HG03469 (cell line): ENCODE data around the gene NFKBIE.

Source experiments
- ATAC-seq: cut with Tn5 transposase; IDR thresholded peaks from one replicate; pipeline ENCODE4 v1.9.1; 2021; ENCODE audit warnings: mild to moderate bottlenecking, moderate library complexity, moderate number of reproducible peaks; ENCODE audit not compliant: unreplicated experiment

NFKBIE gene

DNA sequence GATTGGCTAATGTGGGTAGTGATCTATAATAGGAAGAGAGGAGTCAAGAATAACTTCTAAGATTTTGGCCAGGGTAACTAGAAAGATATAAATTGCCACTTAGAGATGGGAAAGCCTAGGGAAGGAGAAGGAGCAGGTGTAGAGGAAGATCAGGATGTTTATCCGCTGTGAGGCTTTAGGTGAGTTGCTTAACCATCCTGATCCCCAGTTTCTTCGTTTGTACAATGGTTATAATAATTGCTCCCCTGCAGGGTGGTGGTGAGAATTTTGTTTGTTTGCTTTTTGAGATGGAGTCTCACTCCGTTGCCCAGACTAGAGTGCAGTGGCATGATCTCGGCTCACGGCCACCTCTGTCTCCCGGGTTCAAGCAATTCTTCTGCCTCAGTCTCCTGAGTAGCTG is 51.0 kb downstream of the NFKBIE start:
- no peak for ATAC-seq

DNA sequence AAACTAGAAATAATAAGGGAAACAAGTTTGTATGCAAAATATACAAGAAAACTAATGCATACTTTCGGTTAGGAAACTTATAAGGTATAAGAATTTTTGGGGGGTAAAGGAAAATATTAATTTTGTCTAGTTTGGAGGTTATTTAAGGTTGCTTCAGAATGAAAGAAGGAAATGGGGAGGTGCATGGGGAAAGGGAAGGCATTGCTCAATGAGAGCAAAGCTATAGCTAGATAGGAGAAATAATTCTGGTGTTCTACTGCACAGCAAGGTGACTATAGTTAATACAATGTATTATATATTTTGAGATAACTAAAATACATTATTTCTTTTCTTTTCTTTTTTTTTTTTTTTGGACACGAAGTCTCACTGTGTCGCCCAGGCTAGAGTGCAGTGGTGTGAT is 54.1 kb downstream of the NFKBIE start:
- no peak for ATAC-seq
